Measurements from ENCODE around the gene SAMD5. TPM values are rescaled to one million over a fixed set of nuclear protein-coding genes. Genes with fewer than 3 reads are reported as not detected.

The SAMD5 gene
- total RNA-seq, 1 donor from 2014 or later, result 1.5 TPM

DNA sequence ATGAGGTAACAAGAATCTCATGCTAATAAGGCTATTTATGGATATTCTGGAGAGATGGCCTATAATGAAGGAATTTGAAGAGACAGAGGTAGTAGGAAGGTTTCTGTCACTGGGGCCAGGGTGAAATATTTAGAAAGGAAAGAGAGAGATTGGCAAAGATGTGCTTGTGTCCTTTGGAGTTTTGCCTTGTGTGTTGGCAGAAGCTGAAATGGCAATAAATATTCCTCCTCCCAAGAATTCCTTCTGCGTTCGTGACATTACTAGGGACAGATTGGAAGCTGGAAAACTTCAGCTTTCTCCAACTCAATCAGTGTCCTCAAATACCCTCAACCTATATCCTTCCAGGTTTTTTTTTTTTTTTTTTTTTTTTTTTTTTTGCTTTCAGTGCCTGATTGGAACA lies 6.3 kb downstream of the SAMD5 start:
- H3K4me1 Mint-ChIP-seq, result peaks cover under 1% of the 10 kb centered on the region

GRCh38 chr6:147515327-147515726 lies 6.8 kb downstream of the SAMD5 start:
- Mint-ChIP-seq H3K36me3 (ENCODE audit: low read depth) (no peaks in the 10 kb centered on the region), H3K9me3 (no peaks in the 10 kb centered on the region), H3K27ac (ENCODE audit: unreplicated experiment) (no peak overlapping the region), H3K27me3 (ENCODE audit: low read depth) (peaks cover 22% of the 10 kb centered on the region), H3K4me1 (no peaks in the 10 kb centered on the region), H3K4me3 (no peak overlapping the region)
- DNase-seq (ENCODE audit: low read depth, low spot score), result no peak
- TF ChIP-seq, protein P1, sequence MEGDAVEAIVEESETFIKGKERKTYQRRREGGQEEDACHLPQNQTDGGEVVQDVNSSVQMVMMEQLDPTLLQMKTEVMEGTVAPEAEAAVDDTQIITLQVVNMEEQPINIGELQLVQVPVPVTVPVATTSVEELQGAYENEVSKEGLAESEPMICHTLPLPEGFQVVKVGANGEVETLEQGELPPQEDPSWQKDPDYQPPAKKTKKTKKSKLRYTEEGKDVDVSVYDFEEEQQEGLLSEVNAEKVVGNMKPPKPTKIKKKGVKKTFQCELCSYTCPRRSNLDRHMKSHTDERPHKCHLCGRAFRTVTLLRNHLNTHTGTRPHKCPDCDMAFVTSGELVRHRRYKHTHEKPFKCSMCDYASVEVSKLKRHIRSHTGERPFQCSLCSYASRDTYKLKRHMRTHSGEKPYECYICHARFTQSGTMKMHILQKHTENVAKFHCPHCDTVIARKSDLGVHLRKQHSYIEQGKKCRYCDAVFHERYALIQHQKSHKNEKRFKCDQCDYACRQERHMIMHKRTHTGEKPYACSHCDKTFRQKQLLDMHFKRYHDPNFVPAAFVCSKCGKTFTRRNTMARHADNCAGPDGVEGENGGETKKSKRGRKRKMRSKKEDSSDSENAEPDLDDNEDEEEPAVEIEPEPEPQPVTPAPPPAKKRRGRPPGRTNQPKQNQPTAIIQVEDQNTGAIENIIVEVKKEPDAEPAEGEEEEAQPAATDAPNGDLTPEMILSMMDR (conservative IDR thresholded peaks at IDR 0.05), result no peak

More for the DNA sequence above, 6.3 kb downstream of the SAMD5 start:
- no peaks in the 10 kb centered on the region for H3K36me3 Mint-ChIP-seq (ENCODE audit: low read depth)
- TF ChIP-seq, protein P1 (conservative IDR thresholded peaks at IDR 0.05), result no peak
- DNase-seq (ENCODE audit: low read depth, low spot score), result no peak
- H3K27ac Mint-ChIP-seq (ENCODE audit: unreplicated experiment), result no peak overlapping the region
- no peaks in the 10 kb centered on the region for H3K9me3 Mint-ChIP-seq
- H3K27me3 Mint-ChIP-seq (ENCODE audit: low read depth), result peaks cover 27% of the 10 kb centered on the region
- no peak overlapping the region for H3K4me3 Mint-ChIP-seq

DNA sequence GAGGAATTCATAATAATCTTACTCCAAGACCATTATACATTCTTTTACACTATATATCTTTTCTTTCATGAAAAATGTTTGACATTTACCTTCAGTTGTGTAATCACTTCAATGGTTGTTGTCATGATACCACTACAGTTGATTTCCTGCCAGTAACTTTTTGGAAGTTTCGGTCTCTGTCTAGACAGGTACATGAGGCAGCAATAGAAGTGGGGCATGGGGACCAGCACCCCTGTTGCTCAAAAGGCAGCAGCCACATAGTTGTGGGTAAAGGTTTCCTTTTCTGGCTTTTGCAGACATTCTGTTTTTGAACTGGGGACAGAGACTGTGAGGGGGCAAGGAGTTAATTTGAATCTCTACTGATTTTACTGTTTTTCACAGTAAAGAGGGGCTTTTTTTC lies 14.1 kb downstream of the SAMD5 start:
- Mint-ChIP-seq H3K9me3 (no peaks in the 10 kb centered on the region), H3K4me3 (no peak overlapping the region)

GRCh38 chr6:147525519-147526209 lies 17.2 kb downstream of the SAMD5 start:
- H3K4me1 Mint-ChIP-seq, result peaks cover 4% of the 10 kb centered on the region
- H3K9me3 Mint-ChIP-seq, result no peaks in the 10 kb centered on the region
- H3K36me3 Mint-ChIP-seq (ENCODE audit: low read depth), result no peaks in the 10 kb centered on the region
- DNase-seq (ENCODE audit: low read depth, low spot score), result no peak
- H3K27ac Mint-ChIP-seq (ENCODE audit: unreplicated experiment), result no peak overlapping the region
- TF ChIP-seq, protein P1 (conservative IDR thresholded peaks at IDR 0.05), result no peak
- H3K4me3 Mint-ChIP-seq, result no peak overlapping the region
- H3K27me3 Mint-ChIP-seq (ENCODE audit: low read depth), result no peaks in the 10 kb centered on the region

More for the DNA sequence above, 14.1 kb downstream of the SAMD5 start:
- DNase-seq (ENCODE audit: low read depth, low spot score), result no peak
- Mint-ChIP-seq H3K27me3 (ENCODE audit: low read depth) (no peaks in the 10 kb centered on the region), H3K27ac (ENCODE audit: unreplicated experiment) (no peak overlapping the region), H3K4me1 (no peaks in the 10 kb centered on the region), H3K36me3 (ENCODE audit: low read depth) (no peaks in the 10 kb centered on the region)
- TF ChIP-seq, protein P1 (conservative IDR thresholded peaks at IDR 0.05), result no peak

DNA sequence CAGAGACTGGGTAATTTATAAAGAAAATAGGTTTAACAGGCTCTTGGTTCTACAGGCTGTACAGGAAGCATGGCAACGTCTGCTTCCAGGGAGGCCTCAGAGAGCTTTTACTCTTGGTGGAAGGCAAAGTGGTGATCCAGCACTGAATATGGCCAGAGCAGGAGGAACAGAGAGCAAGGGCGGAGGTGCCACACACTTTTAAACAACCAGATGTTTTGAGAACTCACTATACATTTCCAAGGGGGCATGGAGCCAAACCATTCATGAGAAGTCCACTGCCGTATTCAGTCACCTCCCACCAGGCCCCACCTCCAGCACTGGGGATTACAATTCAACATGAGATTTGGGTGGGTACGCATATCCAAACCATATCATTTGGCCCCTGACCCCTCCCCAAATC lies 18.7 kb downstream of the SAMD5 start:
- Mint-ChIP-seq H3K27me3 (ENCODE audit: low read depth) (no peaks in the 10 kb centered on the region), H3K4me1 (peaks cover 7% of the 10 kb centered on the region), H3K9me3 (no peaks in the 10 kb centered on the region), H3K36me3 (ENCODE audit: low read depth) (no peaks in the 10 kb centered on the region), H3K4me3 (no peak overlapping the region), H3K27ac (ENCODE audit: unreplicated experiment) (no peak overlapping the region)
- DNase-seq (ENCODE audit: low read depth, low spot score), result no peak
- TF ChIP-seq, protein P1 (conservative IDR thresholded peaks at IDR 0.05), result no peak

All from neural crest cell (in vitro differentiated cells).